HepG2 (cell line): ENCODE results near the gene DCAF8. TPM values are rescaled to one million over a fixed set of nuclear protein-coding genes. Genes with fewer than 3 reads are reported as not detected.

Experiments
- CEBPG ChIP-seq: IDR thresholded peaks from 2 replicates; pipeline ENCODE4 v1.6.1; 2016
- DMAP1 ChIP-seq: IDR thresholded peaks from 2 replicates; pipeline ENCODE4 v1.6.1; 2016
- ESRRA ChIP-seq: sonication (generic); formaldehyde crosslinking; IDR thresholded peaks from 2 replicates; pipeline ENCODE4 v1.5.1; 2020; ENCODE audit warnings: mild to moderate bottlenecking, low read depth, missing genetic modification reagents
- GZF1 ChIP-seq: sonication (generic); formaldehyde crosslinking; IDR thresholded peaks from 2 replicates; pipeline ENCODE4 v1.5.1; 2020; ENCODE audit warnings: mild to moderate bottlenecking, missing genetic modification reagents
- KAT7 ChIP-seq: IDR thresholded peaks from 2 replicates; pipeline ENCODE4 v1.6.1; 2018; ENCODE audit warnings: borderline replicate concordance, missing compliant biosample characterization
- KLF6 ChIP-seq: IDR thresholded peaks from 2 replicates; pipeline ENCODE4 v1.8.0; 2016; ENCODE audit warnings: missing biosample characterization, missing genetic modification reagents
- ONECUT2 ChIP-seq: sonication (generic); formaldehyde crosslinking; IDR thresholded peaks from 2 replicates; pipeline ENCODE4 v1.4.0; 2020; ENCODE audit warnings: missing genetic modification reagents
- PAF1 ChIP-seq: IDR thresholded peaks from 2 replicates; pipeline ENCODE4 v1.6.1; 2016; ENCODE audit warnings: missing genetic modification reagents, missing compliant biosample characterization
- PRMT3 ChIP-seq: sonication (generic); formaldehyde crosslinking; IDR thresholded peaks from 2 replicates; pipeline ENCODE4 v1.8.1; 2022; ENCODE audit warnings: low read depth, mild to moderate bottlenecking, moderate library complexity, missing genetic modification reagents, borderline replicate concordance
- TFE3 ChIP-seq: IDR thresholded peaks from 2 replicates; pipeline ENCODE4 v1.6.1; 2016
- ZFP90 ChIP-seq: sonication (generic); formaldehyde crosslinking; IDR thresholded peaks from 2 replicates; pipeline ENCODE4 v1.8.0; 2022; ENCODE audit warnings: missing genetic modification reagents, mild to moderate bottlenecking, inconsistent platforms, borderline replicate concordance
- ZNF7 ChIP-seq: IDR thresholded peaks from 2 replicates; pipeline ENCODE4 v1.6.1; 2016; ENCODE audit warnings: missing biosample characterization, missing genetic modification reagents
- ZNF766 ChIP-seq: sonication (generic); formaldehyde crosslinking; IDR thresholded peaks from 2 replicates; pipeline ENCODE4 v1.5.0; 2020; ENCODE audit warnings: missing genetic modification reagents, borderline replicate concordance
- ZNF841 ChIP-seq: sonication (generic); formaldehyde crosslinking; IDR thresholded peaks from 2 replicates; pipeline ENCODE4 v1.8.1; 2023; ENCODE audit warnings: missing genetic modification reagents, borderline replicate concordance
- ZSCAN30 ChIP-seq: sonication (generic); formaldehyde crosslinking; IDR thresholded peaks from 2 replicates; pipeline ENCODE4 v1.5.0; 2020; ENCODE audit warnings: mild to moderate bottlenecking, missing genetic modification reagents
- ZSCAN31 ChIP-seq: sonication (generic); formaldehyde crosslinking; IDR thresholded peaks from 2 replicates; pipeline ENCODE4 v1.5.0; 2020; ENCODE audit warnings: low read depth, mild to moderate bottlenecking, missing genetic modification reagents
- ZSCAN5A ChIP-seq: sonication (generic); formaldehyde crosslinking; IDR thresholded peaks from 2 replicates; pipeline ENCODE4 v1.8.0; 2022; ENCODE audit warnings: mild to moderate bottlenecking, missing genetic modification reagents, borderline replicate concordance
- ZXDC ChIP-seq: sonication (generic); formaldehyde crosslinking; IDR thresholded peaks from 2 replicates; pipeline ENCODE4 v1.5.0; 2020; ENCODE audit warnings: mild to moderate bottlenecking, missing genetic modification reagents
- polyA plus RNA-seq, 8 experiments: library from polyadenylated mRNA; depleted of rRNA in 3 of 8; stranded (reverse) in 7 of 8; unstranded in 1 of 8; fragments of >200 nt; fragmentation: Illumina TruSeq in 4 of 8; extraction: Trizol in 4 of 8; gene quantifications; 2 replicates each; pipeline versions ENCODE4 v1.2.1 to v1.2.3, GENCODE V29; 2011 to 2016; ENCODE audit warnings: low read depth in 4 of 8, missing spikeins in 1 of 8, mixed read lengths in 1 of 8; ENCODE audit not compliant: insufficient read depth in 1 of 8
- total RNA-seq, 5 experiments: library from RNA; depleted of rRNA; stranded (reverse); fragments of >200 nt; fragmentation: Illumina TruSeq; extraction: Trizol; gene quantifications; 2 replicates each; pipeline ENCODE4 v1.2.3, GENCODE V29; 2016; ENCODE audit warnings: low read depth in 1 of 5
- TF ChIP-seq, protein P1 (sequence below): sonication (generic); formaldehyde crosslinking; IDR thresholded peaks from 2 replicates; pipeline ENCODE4 v1.4.0; 2020; ENCODE audit warnings: mild to moderate bottlenecking, missing genetic modification reagents
- TF ChIP-seq, protein P2 (sequence below): sonication (generic); formaldehyde crosslinking; conservative IDR thresholded peaks from 2 replicates; pipeline ENCODE4 v1.4.0; 2020; ENCODE audit warnings: missing genetic modification reagents

Gene DCAF8
- total and polyA plus RNA-seq, 2 of the 13 experiments (the other 11 are each of a cell fraction or from before 2014, with no cell fraction given), result 73.4 to 79.8 TPM

DNA sequence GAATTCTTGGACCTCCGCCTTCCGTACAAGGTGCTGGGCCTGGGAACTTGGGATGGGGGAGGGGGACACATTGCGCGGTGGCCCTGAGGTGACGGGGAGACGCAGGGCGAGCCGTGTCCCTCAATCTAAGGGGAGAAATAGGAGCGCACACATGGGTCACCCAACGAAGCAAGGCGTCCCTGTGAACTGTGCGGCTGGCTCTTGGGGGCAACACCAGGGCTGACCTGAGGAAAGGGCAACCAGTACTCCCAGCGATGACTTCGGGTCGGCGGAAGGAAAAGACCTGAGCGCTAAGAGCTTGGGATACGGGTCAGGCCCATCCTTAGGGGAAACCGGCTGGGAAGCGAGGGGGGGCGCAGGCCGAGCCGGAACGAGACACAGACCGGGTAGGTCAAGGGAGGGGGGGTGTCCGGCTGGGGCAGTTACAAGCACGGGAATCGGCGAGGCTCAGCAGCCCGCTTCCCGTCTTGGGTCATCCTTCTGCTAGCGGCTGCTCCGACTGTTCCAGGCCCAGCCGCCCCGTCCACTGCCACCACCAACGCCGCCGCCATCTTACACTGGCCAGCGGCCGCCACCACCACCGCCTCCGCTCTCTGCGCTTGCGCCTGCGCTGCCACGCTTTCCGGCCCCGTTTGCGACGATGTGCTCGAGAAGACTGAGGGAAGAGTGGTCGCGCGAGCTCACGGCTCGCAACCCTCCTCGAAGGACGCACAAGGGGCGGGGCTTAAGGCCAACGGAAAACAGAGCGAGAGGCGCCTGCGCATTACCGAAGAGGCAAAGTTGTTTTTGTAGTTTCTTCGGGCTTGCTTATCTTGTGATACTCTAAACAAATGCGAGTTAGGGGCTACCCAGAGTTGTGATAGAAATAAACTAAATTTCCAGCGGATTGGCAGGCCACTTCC lies at the start of gene DCAF8 (continued):
- TF ChIP-seq TFE3 (CRISPR knock-in tag) (peak; percentile 47), PAF1 (no peak), ZSCAN31 (CRISPR knock-in tag) (0 out of 2 replicates have a peak, but pooled peaks have one; percentile 32), ZNF841 (CRISPR knock-in tag) (no peak), ZNF7 (CRISPR knock-in tag) (no peak), PRMT3 (CRISPR knock-in tag) (no peak), ZSCAN30 (CRISPR knock-in tag) (peak; percentile 92), ZSCAN5A (CRISPR knock-in tag) (0 out of 2 replicates have a peak, but pooled peaks have one; percentile 70), KAT7 (CRISPR knock-in tag) (peak; percentile 85; the same call in 1 of the 2 replicates), CEBPG (CRISPR knock-in tag) (no peak), DMAP1 (CRISPR knock-in tag) (peak; percentile 86), GZF1 (CRISPR knock-in tag) (0 out of 2 replicates have a peak, but pooled peaks have one; percentile 30), ZXDC (CRISPR knock-in tag) (no peak; the same call in 1 of the 2 replicates), ONECUT2 (CRISPR knock-in tag) (no peak; the same call in 1 of the 2 replicates), KLF6 (CRISPR knock-in tag) (0 out of 2 replicates have a peak, but pooled peaks have one; percentile 53), ZNF766 (CRISPR knock-in tag) (no peak), ZFP90 (CRISPR knock-in tag) (no peak; the same call in 1 of the 2 replicates), ESRRA (CRISPR knock-in tag) (no peak)
- TF ChIP-seq, protein P1, sequence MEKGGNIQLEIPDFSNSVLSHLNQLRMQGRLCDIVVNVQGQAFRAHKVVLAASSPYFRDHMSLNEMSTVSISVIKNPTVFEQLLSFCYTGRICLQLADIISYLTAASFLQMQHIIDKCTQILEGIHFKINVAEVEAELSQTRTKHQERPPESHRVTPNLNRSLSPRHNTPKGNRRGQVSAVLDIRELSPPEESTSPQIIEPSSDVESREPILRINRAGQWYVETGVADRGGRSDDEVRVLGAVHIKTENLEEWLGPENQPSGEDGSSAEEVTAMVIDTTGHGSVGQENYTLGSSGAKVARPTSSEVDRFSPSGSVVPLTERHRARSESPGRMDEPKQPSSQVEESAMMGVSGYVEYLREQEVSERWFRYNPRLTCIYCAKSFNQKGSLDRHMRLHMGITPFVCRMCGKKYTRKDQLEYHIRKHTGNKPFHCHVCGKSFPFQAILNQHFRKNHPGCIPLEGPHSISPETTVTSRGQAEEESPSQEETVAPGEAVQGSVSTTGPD, result no peak
- TF ChIP-seq, protein P2, sequence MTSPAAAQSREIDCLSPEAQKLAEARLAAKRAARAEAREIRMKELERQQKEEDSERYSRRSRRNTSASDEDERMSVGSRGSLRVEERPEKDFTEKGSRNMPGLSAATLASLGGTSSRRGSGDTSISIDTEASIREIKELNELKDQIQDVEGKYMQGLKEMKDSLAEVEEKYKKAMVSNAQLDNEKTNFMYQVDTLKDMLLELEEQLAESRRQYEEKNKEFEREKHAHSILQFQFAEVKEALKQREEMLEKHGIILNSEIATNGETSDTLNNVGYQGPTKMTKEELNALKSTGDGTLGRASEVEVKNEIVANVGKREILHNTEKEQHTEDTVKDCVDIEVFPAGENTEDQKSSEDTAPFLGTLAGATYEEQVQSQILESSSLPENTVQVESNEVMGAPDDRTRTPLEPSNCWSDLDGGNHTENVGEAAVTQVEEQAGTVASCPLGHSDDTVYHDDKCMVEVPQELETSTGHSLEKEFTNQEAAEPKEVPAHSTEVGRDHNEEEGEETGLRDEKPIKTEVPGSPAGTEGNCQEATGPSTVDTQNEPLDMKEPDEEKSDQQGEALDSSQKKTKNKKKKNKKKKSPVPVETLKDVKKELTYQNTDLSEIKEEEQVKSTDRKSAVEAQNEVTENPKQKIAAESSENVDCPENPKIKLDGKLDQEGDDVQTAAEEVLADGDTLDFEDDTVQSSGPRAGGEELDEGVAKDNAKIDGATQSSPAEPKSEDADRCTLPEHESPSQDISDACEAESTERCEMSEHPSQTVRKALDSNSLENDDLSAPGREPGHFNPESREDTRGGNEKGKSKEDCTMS, result no peak
